ENCODE measurements around the gene NTM. TPM values are rescaled to one million over a fixed set of nuclear protein-coding genes. Genes with fewer than 3 reads are reported as not detected.

The NTM gene
- total RNA-seq, 4 donors from 2014 or later: 1.4 to 5.7 TPM; not detected in 2

GRCh38 chr11:131478341-131478740, 107.9 kb downstream of the NTM start:
- Histone ChIP-seq H3K4me3 (no peak overlapping the region), H3K36me3 (no peaks in the 10 kb centered on the region), H3K27ac (no peak overlapping the region), H3K27me3 (no peaks in the 10 kb centered on the region), H3K9me3 (no peaks in the 10 kb centered on the region), H3K4me1 (no peaks in the 10 kb centered on the region)
- TF ChIP-seq POLR2A (IDR thresholded peaks at IDR 0.05) (no peak), CTCF (IDR thresholded peaks at IDR 0.05) (no peak)
- intact Hi-C loops (cut with DNase I; ENCODE audit: low total_unique reads): no loop called here
- no peak for DNase-seq

- H3K36me3 ChIP-seq: no peaks in the 10 kb centered on the region
- H3K4me3 ChIP-seq: no peak overlapping the region
- no peak overlapping the region for H3K27ac ChIP-seq
- intact Hi-C loops (cut with DNase I; ENCODE audit: low total_unique reads): no loop called here
- no peaks in the 10 kb centered on the region for H3K27me3 ChIP-seq
- DNase-seq: no peak
- no peaks in the 10 kb centered on the region for H3K9me3 ChIP-seq
- H3K4me1 ChIP-seq: no peaks in the 10 kb centered on the region
- TF ChIP-seq CTCF (IDR thresholded peaks at IDR 0.05): no peak
- no peak for TF ChIP-seq POLR2A (IDR thresholded peaks at IDR 0.05)
Measured at GRCh38 chr11:131481303-131481702, 110.9 kb downstream of the NTM start.

- intact Hi-C loops (cut with DNase I; ENCODE audit: low total_unique reads): no loop called here
- TF ChIP-seq POLR2A (IDR thresholded peaks at IDR 0.05) (no peak), CTCF (IDR thresholded peaks at IDR 0.05) (no peak)
- no peaks in the 10 kb centered on the region for H3K27me3 ChIP-seq
- no peaks in the 10 kb centered on the region for H3K4me1 ChIP-seq
- no peak overlapping the region for H3K4me3 ChIP-seq
- no peak for DNase-seq
- no peaks in the 10 kb centered on the region for H3K9me3 ChIP-seq
- no peak overlapping the region for H3K27ac ChIP-seq
- H3K36me3 ChIP-seq: no peaks in the 10 kb centered on the region
Measured at GRCh38 chr11:131481971-131482370, 111.6 kb downstream of the NTM start.

- no peaks in the 10 kb centered on the region for H3K4me1 ChIP-seq
- no peak overlapping the region for H3K27ac ChIP-seq
- intact Hi-C loops (cut with DNase I; ENCODE audit: low total_unique reads): no loop called here
- H3K27me3 ChIP-seq: no peaks in the 10 kb centered on the region
- H3K9me3 ChIP-seq: no peaks in the 10 kb centered on the region
- DNase-seq: no peak
- TF ChIP-seq CTCF (IDR thresholded peaks at IDR 0.05): no peak
- no peak for TF ChIP-seq POLR2A (IDR thresholded peaks at IDR 0.05)
- no peak overlapping the region for H3K4me3 ChIP-seq
- no peaks in the 10 kb centered on the region for H3K36me3 ChIP-seq
Measured at GRCh38 chr11:131483453-131483852, 113.0 kb downstream of the NTM start.

GRCh38 chr11:131483877-131484276, 113.5 kb downstream of the NTM start:
- H3K27me3 ChIP-seq: no peaks in the 10 kb centered on the region
- intact Hi-C loops (cut with DNase I; ENCODE audit: low total_unique reads): no loop called here

More at GRCh38 chr11:131483877-131484276, 113.5 kb downstream of the NTM start:
- no peak overlapping the region for H3K4me3 ChIP-seq
- H3K9me3 ChIP-seq: no peaks in the 10 kb centered on the region
- no peaks in the 10 kb centered on the region for H3K36me3 ChIP-seq
- TF ChIP-seq CTCF (IDR thresholded peaks at IDR 0.05) (no peak), POLR2A (IDR thresholded peaks at IDR 0.05) (no peak)
- no peak overlapping the region for H3K27ac ChIP-seq
- H3K4me1 ChIP-seq: no peaks in the 10 kb centered on the region
- DNase-seq: no peak

All from uterus (tissue), 4 donors.